H1 (cell line): ENCODE measurements around the gene TIMM22. TPM values are rescaled to one million over a fixed set of nuclear protein-coding genes. Genes with fewer than 3 reads are reported as not detected.

Experiments used
- CTCF ChIA-PET: fragments of 300-600 bp; sonication (Branson Sonifier 250); formaldehyde crosslinking; loops from one replicate; lab custom pipeline; 2021; ENCODE audit not compliant: partially characterized antibody; lab: Charles Lee
- POLR2A ChIA-PET: fragments of 300-600 bp; sonication (Branson Sonifier 250); formaldehyde crosslinking; loops from one replicate; lab custom pipeline; 2021; ENCODE audit warnings: inconsistent platforms; ENCODE audit not compliant: partially characterized antibody; lab: Charles Lee
- DNase-seq, 2 experiments: peaks; one replicate each; pipeline versions ENCODE4 v3.0.0 to v3.0.0-alpha.2; 2010 to 2022; ENCODE audit warnings: low spot score in 2 of 2, low read depth in 1 of 2, mixed read lengths in 1 of 2
- FAIRE-seq: peaks from 2 replicates; lab custom pipeline; 2011; peaks lifted over from hg19 to GRCh38; lab: Jason Lieb, UNC
- H2AFZ ChIP-seq: 2 replicates; pipeline ENCODE4 v1.8.1; 2012; ENCODE audit warnings: low read length, inconsistent platforms
- H2AK5ac ChIP-seq: 2 replicates; pipeline ENCODE4 v1.6.1; 2013; ENCODE audit warnings: low read depth, low read length
- H2BK120ac ChIP-seq: replicated peaks from 2 replicates; pipeline ENCODE3; 2013; ENCODE audit warnings: low read depth, low read length, inconsistent platforms
- H2BK12ac ChIP-seq: 2 replicates; pipeline ENCODE4 v1.6.1; 2013; ENCODE audit warnings: low read depth, low read length
- H2BK15ac ChIP-seq: 2 replicates; pipeline ENCODE4 v1.6.1; 2013; ENCODE audit warnings: low read length
- H2BK20ac ChIP-seq: 2 replicates; pipeline ENCODE4 v1.6.1; 2013; ENCODE audit warnings: low read length
- H2BK5ac ChIP-seq: 2 replicates; pipeline ENCODE4 v1.6.1; 2013; ENCODE audit warnings: low read depth, low read length
- H3K14ac ChIP-seq: 2 replicates; pipeline ENCODE4 v1.6.1; 2013; ENCODE audit warnings: inconsistent platforms; ENCODE audit not compliant: insufficient read length
- H3K18ac ChIP-seq: 2 replicates; pipeline ENCODE4 v1.6.1; 2013; ENCODE audit warnings: low read length; ENCODE audit errors: extremely low read depth
- H3K23ac ChIP-seq: 2 replicates; pipeline ENCODE4 v1.6.1; 2013; ENCODE audit warnings: inconsistent platforms; ENCODE audit not compliant: insufficient read length
- H3K23me2 ChIP-seq: 2 replicates; pipeline ENCODE4 v1.6.1; 2013; ENCODE audit warnings: low read depth, low read length
- H3K27ac ChIP-seq: 2 replicates; pipeline ENCODE4 v1.6.1; 2011; ENCODE audit warnings: low read depth, low read length, inconsistent platforms
- H3K27me3 ChIP-seq, 4 experiments: replicated peaks in 1 of 4; 1 replicate in 1 of 4; 2 replicates in 3 of 4; pipeline versions ENCODE4 v1.6.1 to v1.8.1; 2011 to 2013; ENCODE audit warnings: low read length in 3 of 4, mild to moderate bottlenecking in 3 of 4, inconsistent platforms in 2 of 4, mixed read lengths in 2 of 4, moderate library complexity in 1 of 4; ENCODE audit not compliant: control insufficient read depth in 3 of 4, insufficient read depth in 3 of 4; ENCODE audit errors: extremely low read depth in 1 of 4
- H3K36me3 ChIP-seq, 4 experiments: 2 replicates each; pipeline versions ENCODE4 v1.6.1 to v1.8.1; 2011 to 2013; ENCODE audit warnings: mild to moderate bottlenecking in 4 of 4, low read length in 3 of 4, moderate library complexity in 2 of 4, control low read depth in 1 of 4, inconsistent platforms in 1 of 4; ENCODE audit not compliant: insufficient read depth in 4 of 4, control insufficient read depth in 2 of 4
- H3K4ac ChIP-seq: replicated peaks from 2 replicates; pipeline ENCODE3; 2013; ENCODE audit warnings: low read length, low read depth, mixed read lengths, inconsistent platforms; ENCODE audit not compliant: insufficient read length
- H3K4me1 ChIP-seq, 4 experiments: replicated peaks in 1 of 4; 1 replicate in 1 of 4; 2 replicates in 3 of 4; pipeline versions ENCODE4 v1.6.1 to v1.8.1; 2011 to 2013; ENCODE audit warnings: low read length in 3 of 4, inconsistent platforms in 2 of 4, mixed read lengths in 1 of 4; ENCODE audit not compliant: insufficient read depth in 4 of 4, control insufficient read depth in 3 of 4
- H3K4me2 ChIP-seq, 2 experiments: 2 replicates each; pipeline versions ENCODE4 v1.6.1 to v1.8.1; 2011 to 2013; ENCODE audit warnings: low read depth in 2 of 2, low read length in 2 of 2, control low read depth in 1 of 2, inconsistent platforms in 1 of 2, mild to moderate bottlenecking in 1 of 2; ENCODE audit not compliant: insufficient read depth in 1 of 2
- H3K4me3 ChIP-seq, 4 experiments: fragments of 200-600, 300-600 bp in 1 of 4; sonication (generic), shearing (Covaris generic), sonication (Bioruptor Twin) in 1 of 4; 2 replicates each; pipeline versions ENCODE4 v1.5.1 to v1.8.1; 2011 to 2016; ENCODE audit warnings: low read length in 4 of 4, low read depth in 3 of 4, control low read depth in 2 of 4, inconsistent platforms in 2 of 4, mild to moderate bottlenecking in 2 of 4, mixed read lengths in 1 of 4, moderate library complexity in 1 of 4; ENCODE audit not compliant: insufficient read depth in 2 of 4; ENCODE audit errors: extremely low read depth in 1 of 4
- H3K56ac ChIP-seq: replicated peaks from 2 replicates; pipeline ENCODE3; 2013; ENCODE audit warnings: low read depth, mild to moderate bottlenecking, mixed read lengths, low read length, inconsistent platforms; ENCODE audit not compliant: insufficient read length
- H3K79me1 ChIP-seq: 2 replicates; pipeline ENCODE4 v1.6.1; 2013; ENCODE audit warnings: low read depth, low read length, control low read depth
- H3K79me2 ChIP-seq, 2 experiments: 2 replicates each; pipeline versions ENCODE4 v1.6.1 to v1.8.1; 2012 to 2013; ENCODE audit warnings: low read length in 2 of 2, mild to moderate bottlenecking in 2 of 2, inconsistent platforms in 1 of 2; ENCODE audit not compliant: insufficient read depth in 2 of 2, control insufficient read depth in 1 of 2
- H3K9ac ChIP-seq, 4 experiments: replicated peaks in 1 of 4; 1 replicate in 1 of 4; 2 replicates in 3 of 4; pipeline versions ENCODE4 v1.6.1 to v1.8.1; 2011 to 2013; ENCODE audit warnings: low read depth in 3 of 4, low read length in 3 of 4, control low read depth in 2 of 4, mild to moderate bottlenecking in 2 of 4, moderate library complexity in 2 of 4, inconsistent platforms in 1 of 4; ENCODE audit errors: extremely low read depth in 1 of 4
- H3K9me3 ChIP-seq, 2 experiments: 2 replicates each; pipeline versions ENCODE4 v1.6.1 to v1.8.1; 2012 to 2013; ENCODE audit warnings: mild to moderate bottlenecking in 2 of 2, moderate library complexity in 2 of 2, control low read depth in 1 of 2, inconsistent platforms in 1 of 2, low read depth in 1 of 2, low read length in 1 of 2, mixed read lengths in 1 of 2; ENCODE audit not compliant: insufficient read depth in 2 of 2
- H4K20me1 ChIP-seq, 2 experiments: replicated peaks in 1 of 2; 2 replicates each; pipeline versions ENCODE3 to v1.8.1; 2011 to 2013; ENCODE audit warnings: inconsistent platforms in 2 of 2, low read length in 2 of 2, mild to moderate bottlenecking in 1 of 2; ENCODE audit not compliant: insufficient read depth in 2 of 2, control insufficient read depth in 1 of 2
- H4K5ac ChIP-seq: 2 replicates; pipeline ENCODE4 v1.6.1; 2013; ENCODE audit warnings: low read length, low read depth, mixed read lengths, inconsistent platforms; ENCODE audit not compliant: insufficient read length
- H4K8ac ChIP-seq: 2 replicates; pipeline ENCODE4 v1.8.0; 2013; ENCODE audit warnings: mild to moderate bottlenecking, moderate library complexity, low read length, inconsistent platforms; ENCODE audit not compliant: insufficient read depth; ENCODE audit errors: extremely low read depth
- H4K91ac ChIP-seq: replicated peaks from 2 replicates; pipeline ENCODE3; 2013; ENCODE audit warnings: low read length, mixed read lengths, inconsistent platforms; ENCODE audit not compliant: insufficient read length
- ATF3 ChIP-seq: IDR thresholded peaks from 2 replicates; pipeline ENCODE4 v1.6.1; 2011; ENCODE audit warnings: low read depth, mild to moderate bottlenecking, low read length; ENCODE audit not compliant: insufficient read depth
- BACH1 ChIP-seq: IDR thresholded peaks from 2 replicates; pipeline ENCODE4 v1.6.1; 2012; ENCODE audit warnings: low read length, improper control_type of control experiment
- EP300 ChIP-seq, 2 experiments: IDR thresholded peaks; 1 replicate in 1 of 2; 2 replicates in 1 of 2; pipeline ENCODE4 v1.6.1; 2011 to 2012; ENCODE audit warnings: low read depth in 2 of 2, low read length in 2 of 2, mild to moderate bottlenecking in 2 of 2, borderline replicate concordance in 1 of 2, inconsistent platforms in 1 of 2, moderate library complexity in 1 of 2
- KDM1A ChIP-seq: fragments of 200-600, 300-600 bp; sonication (generic); IDR thresholded peaks from 2 replicates; pipeline ENCODE4 v1.7.1; 2016; ENCODE audit warnings: mild to moderate bottlenecking, low read length, borderline replicate concordance
- NRF1 ChIP-seq: IDR thresholded peaks from 2 replicates; pipeline ENCODE4 v1.6.1; 2011; ENCODE audit warnings: mild to moderate bottlenecking, low read depth, low read length, improper control_type of control experiment
- PHF8 ChIP-seq: fragments of 200-600 bp; sonication (generic); conservative IDR thresholded peaks from 2 replicates; pipeline ENCODE4 v1.7.1; 2012; ENCODE audit warnings: low read depth, mild to moderate bottlenecking, inconsistent platforms, low read length, moderate library complexity
- POLR2AphosphoS5 ChIP-seq: IDR thresholded peaks from 2 replicates; pipeline ENCODE4 v1.6.1; 2011; ENCODE audit warnings: low read depth, low read length
- RBBP5 ChIP-seq: IDR thresholded peaks from 2 replicates; pipeline ENCODE4 v1.7.1; 2012; ENCODE audit warnings: low read depth, mild to moderate bottlenecking, inconsistent platforms, low read length, moderate library complexity, borderline replicate concordance
- RFX5 ChIP-seq: IDR thresholded peaks from 2 replicates; pipeline ENCODE4 v1.6.1; 2011; ENCODE audit warnings: low read depth, low read length, improper control_type of control experiment, borderline replicate concordance
- YY1 ChIP-seq: IDR thresholded peaks from 2 replicates; pipeline ENCODE4 v1.6.1; 2011; ENCODE audit warnings: low read depth, mild to moderate bottlenecking, low read length
- WGBS, 2 experiments: shearing (Covaris generic) in 1 of 2; methylation state at CpG; one replicate each; pipeline versions ENCODE4 v1.1.6 to v1.1.7; 2013 to 2015; ENCODE audit warnings: low lambda C conversion rate in 2 of 2, mixed read lengths in 2 of 2, inconsistent platforms in 1 of 2, low coverage in 1 of 2, missing lambda C conversion rate in 1 of 2; ENCODE audit not compliant: insufficient replicate concordance in 2 of 2, insufficient coverage in 1 of 2, insufficient read length in 1 of 2; ENCODE audit errors: extremely low coverage in 1 of 2, missing lambda C conversion rate in 1 of 2; 5-methylcytosine and 5-hydroxymethylcytosine counted together
- polyA plus RNA-seq, 7 experiments: library from polyadenylated mRNA; depleted of rRNA in 3 of 7; stranded (reverse) in 5 of 7; unstranded in 2 of 7; fragments of >200 nt in 5 of 7; fragments of 200-250 nt in 2 of 7; gene quantifications; 1 replicate in 5 of 7; 2 replicates in 1 of 7; 4 replicates in 1 of 7; pipeline versions ENCODE4 v1.2.1 to v1.2.3, GENCODE V29; 2011 to 2013; ENCODE audit warnings: missing spikeins in 2 of 7, mixed read lengths in 2 of 7
- total RNA-seq: library from RNA; stranded (reverse); fragmentation: NEBNext Ultra II Directional; extraction: Animal tissue kit (Norgen Biotek cat#: 25700); gene quantifications from 2 replicates; pipeline ENCODE4 v1.2.1, GENCODE V29; 2021

Gene TIMM22
- total and polyA plus RNA-seq, 2 of the 8 experiments (the other 6 are each of a cell fraction or from before 2014, with no cell fraction given): 13.8 to 17.4 TPM

GRCh38 chr17:979539-980405 lies 17.2 kb upstream of the TIMM22 start, which contains the start of gene NXN:
NXN (minus strand) TSS chr17:979776.
- peaks cover 5 to 22% (median 12%) of the 10 kb centered on the region in 4 experiments for H3K4me1 ChIP-seq
- H2BK12ac ChIP-seq: no peak within 1 kb of the TSS
- H3K23ac ChIP-seq: no peak within 1 kb of the TSS
- H4K91ac ChIP-seq: peak within 1 kb of the TSS; percentile 81
- H3K27ac ChIP-seq: peak within 1 kb of the TSS; percentile 31; the same call in 1 of the 2 replicates
- POLR2A ChIA-PET: interaction anchor here (0.7 to 2.4 kb wide), 18 partner anchors 12 to 235 kb away, joined by 3 to 14 read pairs (median 4); partner anchors contain the start of genes GLOD4, MRM3 and TIMM22
- peaks cover 7% of the 10 kb centered on the region for H3K23me2 ChIP-seq
- DNase-seq (peak in 1 of 2 experiments; percentile 98), FAIRE-seq (no peak)
- H3K14ac ChIP-seq: no peak within 1 kb of the TSS
- no peak within 1 kb of the TSS for H2AK5ac ChIP-seq
- H3K4me3 ChIP-seq: peak within 1 kb of the TSS; percentile 73 to 81 (median 76)
- H2BK5ac ChIP-seq: peak within 1 kb of the TSS; percentile 35; the same call in 1 of the 2 replicates
- peak within 1 kb of the TSS; percentile 32 for H3K18ac ChIP-seq
- CTCF ChIA-PET: interaction anchor here (0.7 to 17.5 kb wide), 37 partner anchors 8 to 265 kb away, joined by 3 to 258 read pairs (median 7); partner anchors contain the start of genes GLOD4, MRM3, TIMM22 and VPS53
- no peak within 1 kb of the TSS for H2BK15ac ChIP-seq
- H3K9ac ChIP-seq: peak within 1 kb of the TSS; percentile 35 to 80 (median 58)
- H2BK120ac ChIP-seq: peak within 1 kb of the TSS; percentile 64
- H3K56ac ChIP-seq: peak within 1 kb of the TSS; percentile 59
- H3K4ac ChIP-seq: no peak within 1 kb of the TSS
- no peaks in the 10 kb centered on the region for H3K27me3 ChIP-seq
- no peaks in the 10 kb centered on the region for H3K36me3 ChIP-seq
- H3K9me3 ChIP-seq: no peaks in the 10 kb centered on the region
- 12% methylated on average over 20 of the region's 94 CpGs; no CpG with 5 or more reads in 1 of the 2 experiments for WGBS, 2 experiments
- peaks cover 13 to 37% of the 10 kb centered on the region in 2 experiments for H3K79me2 ChIP-seq
- H2BK20ac ChIP-seq: no peak within 1 kb of the TSS
- peak within 1 kb of the TSS; percentile 93 for H4K8ac ChIP-seq
- peak within 1 kb of the TSS; percentile 87 to 99 for H3K4me2 ChIP-seq
- peaks cover 11% of the 10 kb centered on the region for H3K79me1 ChIP-seq
- peak within 1 kb of the TSS; percentile 71 for H4K5ac ChIP-seq
- no peak within 1 kb of the TSS; the same call in 1 of the 2 replicates for H2AFZ ChIP-seq
- H4K20me1 ChIP-seq: peaks cover 4 to 5% of the 10 kb centered on the region in 2 experiments
- TF ChIP-seq ATF3: no peak
- TF ChIP-seq KDM1A: no peak
- no peak for TF ChIP-seq NRF1
- peak; percentile 42; the same call in 1 of the 2 replicates for TF ChIP-seq RBBP5
- TF ChIP-seq RFX5: no peak
- TF ChIP-seq EP300 (IDR thresholded peaks at IDR 0.05; ENCODE audit: borderline replicate concordance in 1 of 2, low read depth in 2 of 2, low read length in 2 of 2): no peak
- TF ChIP-seq YY1: no peak
- TF ChIP-seq BACH1: no peak
- peak; percentile 74 for TF ChIP-seq POLR2AphosphoS5
- peak; percentile 65 for TF ChIP-seq PHF8
